PC-3 (cell line): Measurements from ENCODE around the gene RGPD3.
"Not testable (repeated sequence)": the region's sequence is repeated elsewhere in the genome, so short reads cannot be mapped to it uniquely, and the experiment has no call there.

Experiments
- EZH2 ChIP-seq: fragments of 300-600 bp; sonication (generic); IDR thresholded peaks from one replicate; pipeline ENCODE4 v1.6.1; 2017; ENCODE audit warnings: antibody characterized with exemption, mild to moderate bottlenecking, low read length; ENCODE audit not compliant: unreplicated experiment
- EZH2phosphoT487 ChIP-seq: fragments of 300-600 bp; sonication (generic); IDR thresholded peaks from 2 replicates; pipeline ENCODE4 v1.6.1; 2018; ENCODE audit warnings: mild to moderate bottlenecking, antibody characterized with exemption, low read length, borderline replicate concordance
- TF ChIP-seq, protein P1 (sequence below): fragments of 300-600 bp; sonication (generic); conservative IDR thresholded peaks from 2 replicates; pipeline ENCODE4 v1.5.1; 2017; ENCODE audit warnings: antibody characterized with exemption, low read depth, mild to moderate bottlenecking, low read length

DNA sequence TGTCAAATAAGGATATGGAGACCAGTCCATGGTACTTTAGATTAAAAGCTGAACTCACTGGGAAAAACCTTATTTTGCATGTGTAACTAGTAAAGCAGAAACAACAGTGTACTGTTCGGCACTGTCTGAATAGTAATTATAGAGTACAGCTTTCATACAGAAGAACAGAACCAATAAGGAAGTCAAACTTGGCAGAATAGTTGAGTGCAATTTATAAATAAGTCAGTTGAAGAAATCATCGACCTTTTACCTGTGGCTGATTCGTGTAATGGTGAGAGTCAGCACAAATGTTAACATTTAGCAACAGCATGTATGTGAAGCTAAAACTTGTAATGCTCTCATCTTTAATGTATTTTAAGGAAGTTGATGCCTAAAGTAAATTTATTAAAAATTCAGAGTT lies 99.0 kb downstream of the RGPD3 start:
- TF ChIP-seq, protein P1, sequence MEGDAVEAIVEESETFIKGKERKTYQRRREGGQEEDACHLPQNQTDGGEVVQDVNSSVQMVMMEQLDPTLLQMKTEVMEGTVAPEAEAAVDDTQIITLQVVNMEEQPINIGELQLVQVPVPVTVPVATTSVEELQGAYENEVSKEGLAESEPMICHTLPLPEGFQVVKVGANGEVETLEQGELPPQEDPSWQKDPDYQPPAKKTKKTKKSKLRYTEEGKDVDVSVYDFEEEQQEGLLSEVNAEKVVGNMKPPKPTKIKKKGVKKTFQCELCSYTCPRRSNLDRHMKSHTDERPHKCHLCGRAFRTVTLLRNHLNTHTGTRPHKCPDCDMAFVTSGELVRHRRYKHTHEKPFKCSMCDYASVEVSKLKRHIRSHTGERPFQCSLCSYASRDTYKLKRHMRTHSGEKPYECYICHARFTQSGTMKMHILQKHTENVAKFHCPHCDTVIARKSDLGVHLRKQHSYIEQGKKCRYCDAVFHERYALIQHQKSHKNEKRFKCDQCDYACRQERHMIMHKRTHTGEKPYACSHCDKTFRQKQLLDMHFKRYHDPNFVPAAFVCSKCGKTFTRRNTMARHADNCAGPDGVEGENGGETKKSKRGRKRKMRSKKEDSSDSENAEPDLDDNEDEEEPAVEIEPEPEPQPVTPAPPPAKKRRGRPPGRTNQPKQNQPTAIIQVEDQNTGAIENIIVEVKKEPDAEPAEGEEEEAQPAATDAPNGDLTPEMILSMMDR: not testable (repeated sequence)
- TF ChIP-seq EZH2, EZH2phosphoT487: not testable (repeated sequence)
